K562 (cell line): ENCODE data around the gene APBB2. TPM values are rescaled to one million over a fixed set of nuclear protein-coding genes. Genes with fewer than 3 reads are reported as not detected.
A peak's percentile ranks its signal among the peaks of the same experiment; 100 is the strongest.

Source experiments
- CBFA2T3 ChIP-seq: fragments of 450-650 bp; IDR thresholded peaks from 2 replicates; pipeline ENCODE4 v1.6.1; 2017
- CBFB ChIP-seq: sonication (generic); formaldehyde crosslinking; IDR thresholded peaks from 2 replicates; pipeline ENCODE4 v1.4.0; 2020; ENCODE audit warnings: mild to moderate bottlenecking, missing genetic modification reagents
- E2F6 ChIP-seq, 2 experiments: IDR thresholded peaks; 2 replicates each; pipeline ENCODE4 v1.6.1; 2011; ENCODE audit warnings: borderline replicate concordance in 1 of 2, control low read depth in 1 of 2, low read depth in 1 of 2, low read length in 1 of 2, mild to moderate bottlenecking in 1 of 2, mixed read lengths in 1 of 2, moderate library complexity in 1 of 2; ENCODE audit not compliant: insufficient read depth in 1 of 2, insufficient read length in 1 of 2, poor library complexity in 1 of 2, severe bottlenecking in 1 of 2; ENCODE audit errors: extremely low read depth in 1 of 2
- ERF ChIP-seq: fragments of 450-650 bp; formaldehyde crosslinking; IDR thresholded peaks from 2 replicates; pipeline ENCODE4 v1.4.0; 2020; ENCODE audit warnings: mild to moderate bottlenecking, mixed read lengths
- HDAC1 ChIP-seq, 2 experiments: fragments of 450-650 bp; IDR thresholded peaks; 2 replicates each; pipeline ENCODE4 v1.6.1; 2016 to 2017; ENCODE audit warnings: inconsistent platforms in 1 of 2, mild to moderate bottlenecking in 1 of 2, moderate library complexity in 1 of 2
- MXD1 ChIP-seq: fragments of 250-450 bp; sonication (Bioruptor Pico); IDR thresholded peaks from 2 replicates; pipeline ENCODE4 v1.8.0; 2021; ENCODE audit warnings: borderline replicate concordance, mild to moderate bottlenecking, moderate library complexity; ENCODE audit not compliant: poor library complexity, severe bottlenecking
- NEUROD1 ChIP-seq: fragments of 150-350 bp; IDR thresholded peaks from 2 replicates; pipeline ENCODE4 v1.6.1; 2014; ENCODE audit warnings: borderline replicate concordance, low read length, low read depth; ENCODE audit not compliant: partially characterized antibody
- PATZ1 ChIP-seq: fragments of 250-450 bp; sonication (Bioruptor Pico); IDR thresholded peaks from 2 replicates; pipeline ENCODE4 v1.5.0; 2020; ENCODE audit warnings: mild to moderate bottlenecking, borderline replicate concordance
- PPARD ChIP-seq: fragments of 250-450 bp; sonication (Bioruptor Pico); IDR thresholded peaks from 2 replicates; pipeline ENCODE4 v1.8.0; 2022; ENCODE audit warnings: inconsistent platforms, mild to moderate bottlenecking, moderate library complexity
- RERE ChIP-seq: sonication (generic); formaldehyde crosslinking; IDR thresholded peaks from 2 replicates; pipeline ENCODE4 v1.8.0; 2023; ENCODE audit warnings: missing genetic modification reagents, mild to moderate bottlenecking, borderline replicate concordance
- SETDB1 ChIP-seq: IDR thresholded peaks from one replicate; pipeline ENCODE4 v1.6.1; 2012; ENCODE audit warnings: low read length, control low read depth, inconsistent platforms
- SMC3 ChIP-seq: conservative IDR thresholded peaks from 2 replicates; pipeline ENCODE4 v1.6.1; 2011; ENCODE audit warnings: low read depth, low read length, improper control_type of control experiment; ENCODE audit not compliant: insufficient read depth
- SP1 ChIP-seq: sonication (generic); formaldehyde crosslinking; IDR thresholded peaks from 2 replicates; pipeline ENCODE4 v1.8.1; 2022; ENCODE audit warnings: mild to moderate bottlenecking, missing genetic modification reagents
- SRF ChIP-seq, 2 experiments: fragments of 250-450, 450-650 bp in 1 of 2; sonication (Bioruptor Pico) in 1 of 2; sonication (generic) in 1 of 2; formaldehyde crosslinking; IDR thresholded peaks; 2 replicates each; pipeline versions ENCODE4 v1.5.0 to v1.5.1; 2020 to 2022; ENCODE audit warnings: mild to moderate bottlenecking in 1 of 2, missing genetic modification reagents in 1 of 2
- USF1 ChIP-seq: sonication (generic); formaldehyde crosslinking; IDR thresholded peaks from 2 replicates; pipeline ENCODE4 v1.9.0; 2022; ENCODE audit warnings: mild to moderate bottlenecking, missing genetic modification reagents
- ZFP30 ChIP-seq: fragments of 250-450 bp; sonication (Bioruptor Pico); IDR thresholded peaks from 2 replicates; pipeline ENCODE4 v1.8.0; 2022; ENCODE audit warnings: moderate library complexity, mild to moderate bottlenecking, inconsistent platforms, borderline replicate concordance
- ZNF134 ChIP-seq: fragments of 250-450 bp; sonication (Bioruptor Pico); conservative IDR thresholded peaks from 2 replicates; pipeline ENCODE4 v1.4.0; 2020
- polyA plus RNA-seq, 8 experiments: library from polyadenylated mRNA; depleted of rRNA in 4 of 8; stranded (reverse) in 5 of 8; unstranded in 3 of 8; fragments of >200 nt; fragmentation: Nextera tagmentation in 2 of 8; fragmentation: Illumina TruSeq in 1 of 8; extraction: Ambion mirVana in 2 of 8; extraction: Trizol in 1 of 8; gene quantifications; 2 replicates each; pipeline versions ENCODE4 v1.2.1 to v1.2.3, GENCODE V29; 2011 to 2014; ENCODE audit warnings: inconsistent platforms in 1 of 8, missing spikeins in 1 of 8
- total RNA-seq, 7 experiments: library from RNA; depleted of rRNA in 6 of 7; stranded (reverse); fragments of >200 nt in 6 of 7; fragmentation: Illumina TruSeq in 2 of 7; extraction: Trizol in 2 of 7; gene quantifications; 2 replicates each; pipeline versions ENCODE4 v1.2.1 to v1.2.3, GENCODE V29; 2011 to 2021; ENCODE audit warnings: low replicate concordance in 1 of 7

APBB2 gene
- total and polyA plus RNA-seq, 9 of the 15 experiments (the other 6 are each of a cell fraction or from before 2014, with no cell fraction given): 0.08 to 2.1 (median 1.4) TPM

GRCh38 chr4:41214136-41214824, at the start of gene APBB2 (continued):
- TF ChIP-seq RERE (CRISPR knock-in tag): no peak
- no peak for TF ChIP-seq CBFB
- no peak for TF ChIP-seq ZNF134
- peak; percentile 91 for TF ChIP-seq NEUROD1
- no peak; a peak in 1 of 4 replicates for TF ChIP-seq SRF (CRISPR knock-in tag; IDR thresholded peaks at IDR 0.05)
- no peak for TF ChIP-seq USF1 (CRISPR knock-in tag)
- TF ChIP-seq E2F6 (IDR thresholded peaks at IDR 0.05; ENCODE audit: borderline replicate concordance in 1 of 2, extremely low read depth in 1 of 2, insufficient read depth in 1 of 2, insufficient read length in 1 of 2, low read depth in 1 of 2, low read length in 1 of 2, poor library complexity in 1 of 2, severe bottlenecking in 1 of 2): no peak
- TF ChIP-seq SP1: no peak
- no peak for TF ChIP-seq ZFP30 (CRISPR knock-in tag)
- no peak for TF ChIP-seq HDAC1 (IDR thresholded peaks at IDR 0.05)
- TF ChIP-seq PATZ1 (CRISPR knock-in tag): no peak
- TF ChIP-seq CBFA2T3: no peak
- TF ChIP-seq PPARD: no peak
- TF ChIP-seq SETDB1: no peak
- 0 out of 2 replicates have a peak, but pooled peaks have one; percentile 11 for TF ChIP-seq SMC3
- TF ChIP-seq MXD1 (CRISPR knock-in tag): no peak
- TF ChIP-seq ERF: no peak
